ENCODE results near the gene LIPC. TPM values are rescaled to one million over a fixed set of nuclear protein-coding genes. Genes with fewer than 3 reads are reported as not detected.

Gene LIPC
- total and polyA plus RNA-seq, 2 donors (not counting 3 experiments of a cell fraction or from before 2014, with no cell fraction given): not detected

DNA sequence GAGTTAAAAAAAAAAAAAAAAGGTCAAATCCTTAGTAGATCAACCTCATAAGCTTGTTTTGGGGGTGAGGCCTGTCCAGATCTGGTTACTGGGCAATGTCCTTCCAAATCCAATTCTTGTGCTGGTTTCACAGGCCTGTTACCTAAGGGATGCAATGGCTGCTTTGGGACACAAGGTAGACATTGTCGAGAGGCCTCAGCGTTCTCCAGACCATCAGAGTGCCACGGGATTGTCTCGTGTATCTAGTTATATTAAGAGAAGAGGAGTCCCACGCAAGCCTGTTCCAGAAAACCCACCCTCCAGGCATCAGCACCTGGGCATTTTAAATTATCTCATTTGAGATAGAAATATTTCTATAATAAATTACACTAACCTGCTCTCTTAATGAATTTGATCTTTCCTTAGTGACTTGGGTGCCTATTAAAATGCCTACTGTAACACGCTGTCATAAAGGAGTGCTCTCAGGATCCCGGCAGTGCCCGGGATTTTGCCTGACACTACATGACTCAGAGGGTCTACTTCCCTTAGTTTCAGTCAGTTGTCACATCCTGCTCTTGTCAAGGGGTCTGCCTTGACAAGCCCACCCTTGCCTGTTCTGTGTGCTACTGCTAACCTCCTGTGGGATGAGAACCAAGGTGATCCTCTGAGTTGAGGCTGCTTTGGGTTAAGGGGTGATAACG is 116.0 kb downstream of the LIPC start:
- Histone ChIP-seq H3K9me1 (replicated peaks; ENCODE audit: control insufficient read depth, extremely low read depth, insufficient read depth, low read length) (no peaks in the 10 kb centered on the region), H3K4me3 (replicated peaks in 1 of 3; ENCODE audit: insufficient read depth in 1 of 3, low read depth in 1 of 3, low read length in 3 of 3) (no peak overlapping the region), H3K27ac (ENCODE audit: insufficient read depth, low read depth, low read length) (peak overlapping the region; percentile 58), H4K20me1 (replicated peaks; ENCODE audit: control insufficient read depth, extremely low read depth, insufficient read depth, low read length) (no peaks in the 10 kb centered on the region), H2AFZ (ENCODE audit: low read depth, low read length) (no peak overlapping the region), H3K27me3 (ENCODE audit: control insufficient read depth in 2 of 2, insufficient read depth in 2 of 2, low read length in 2 of 2) (no peaks in the 10 kb centered on the region), H3K9ac (replicated peaks; ENCODE audit: extremely low read depth, insufficient read depth, low read length) (peak overlapping the region; percentile 6), H3K9me3 (replicated peaks; ENCODE audit: control insufficient read depth, insufficient read depth, low read length) (no peaks in the 10 kb centered on the region), H3K4me1 (ENCODE audit: control insufficient read depth, extremely low read depth, insufficient read depth, low read length) (peaks cover 30% of the 10 kb centered on the region), H3K4me2 (ENCODE audit: insufficient read depth, low read length) (no peak overlapping the region), H3K79me2 (ENCODE audit: control insufficient read depth, insufficient read depth, low read length) (no peaks in the 10 kb centered on the region), H3K36me3 (ENCODE audit: control insufficient read depth in 2 of 2, extremely low read depth in 1 of 2, insufficient read depth in 2 of 2, low read length in 2 of 2) (no peaks in the 10 kb centered on the region)
- ChIA-PET CTCF (interaction anchor here (0.6 to 2.4 kb wide), 10 partner anchors 9 to 320 kb away, joined by 3 to 6 read pairs (median 4); no protein-coding TSS in a partner anchor), POLR2A (interaction anchor here (0.7 kb wide), 1 partner anchor 809 kb away, joined by 3 read pairs; no protein-coding TSS in a partner anchor)
- no peak for DNase-seq (ENCODE audit: low read depth, low spot score)
- intact Hi-C loops (cut with micrococcal nuclease): loop anchor here (1.0 to 2.0 kb wide), 3 partner anchors 27 to 107 kb away; no protein-coding TSS in a partner anchor
- TSS peak; percentile 22 for BruUV-seq (replicated peaks)
- dilution Hi-C loops (cut with MboI; ENCODE audit: extremely low pct_ligation_motif_present, low sequenced_read_pairs): no loop called here
- TF ChIP-seq EZH2 (IDR thresholded peaks at IDR 0.05; ENCODE audit: borderline replicate concordance, low read depth, low read length, severe bottlenecking) (no peak), POLR2A (IDR thresholded peaks at IDR 0.05; ENCODE audit: low read depth, low read length) (no peak), GATA2 (IDR thresholded peaks at IDR 0.05; ENCODE audit: insufficient read depth, insufficient read length, low read depth, low read length) (no peak), CTCF (IDR thresholded peaks at IDR 0.05; ENCODE audit: extremely low read depth in 1 of 2, insufficient read depth in 1 of 2, low read depth in 1 of 2, low read length in 2 of 2) (no peak), JUN (IDR thresholded peaks at IDR 0.05; ENCODE audit: borderline replicate concordance, insufficient read depth, insufficient read length, low read depth) (no peak), FOS (IDR thresholded peaks at IDR 0.05; ENCODE audit: borderline replicate concordance, insufficient read depth, low read length) (no peak), MYC (IDR thresholded peaks at IDR 0.05; ENCODE audit: low read depth, low read length) (no peak), POLR2AphosphoS5 (IDR thresholded peaks at IDR 0.05; ENCODE audit: insufficient read depth, low read depth, low read length) (no peak)
- TF ChIP-seq, protein P1, sequence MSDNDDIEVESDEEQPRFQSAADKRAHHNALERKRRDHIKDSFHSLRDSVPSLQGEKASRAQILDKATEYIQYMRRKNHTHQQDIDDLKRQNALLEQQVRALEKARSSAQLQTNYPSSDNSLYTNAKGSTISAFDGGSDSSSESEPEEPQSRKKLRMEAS (IDR thresholded peaks at IDR 0.05; ENCODE audit: insufficient read depth, insufficient read length): no peak
- peak; percentile 37 for FAIRE-seq

All from endothelial cell of umbilical vein (primary cell).